ENCODE data around the gene SND1. TPM values are rescaled to one million over a fixed set of nuclear protein-coding genes. Genes with fewer than 3 reads are reported as not detected.

Gene SND1
- total RNA-seq, 4 donors from 2014 or later, result 55.5 to 305 (median 80.1) TPM

DNA sequence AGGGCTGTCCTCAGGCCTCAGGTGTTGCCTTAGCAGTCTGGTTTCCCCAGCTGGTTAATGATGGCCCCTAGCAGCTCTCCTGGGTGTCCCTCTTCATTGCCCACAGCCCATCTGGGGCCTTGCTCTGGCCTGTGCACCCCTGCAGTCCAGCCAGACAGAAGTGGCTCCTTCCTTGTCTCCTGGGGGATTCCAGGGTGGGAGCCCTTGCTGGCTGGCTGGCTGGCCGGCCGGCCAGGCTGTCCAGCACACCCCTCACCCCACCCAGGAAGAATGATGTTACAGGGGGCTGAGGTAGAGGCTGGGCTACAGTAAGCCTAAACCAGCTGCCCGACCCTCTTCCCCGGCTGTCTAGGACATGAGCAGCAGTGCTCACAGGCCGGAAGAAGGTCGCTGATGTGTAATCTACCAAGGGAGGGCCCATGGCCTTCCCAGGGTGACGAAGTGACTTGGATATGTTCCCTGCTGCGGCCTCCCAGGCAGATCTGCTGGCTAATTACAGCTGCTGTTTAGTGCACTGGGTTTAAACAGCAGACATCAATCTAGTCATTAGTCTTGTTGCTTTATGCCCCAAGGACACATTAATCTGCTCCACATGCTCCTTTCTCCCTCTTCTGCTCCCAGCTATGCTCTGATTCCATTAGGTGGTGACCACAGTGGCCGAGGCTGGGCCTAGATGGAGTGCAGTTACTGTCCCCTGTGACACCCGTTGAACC is 433.1 kb downstream of the SND1 start:
- TF ChIP-seq POLR2A (IDR thresholded peaks at IDR 0.05) (no peak), CTCF (IDR thresholded peaks at IDR 0.05) (no peak)
- no peaks in the 10 kb centered on the region for H3K4me1 ChIP-seq
- H3K36me3 ChIP-seq, result peaks cover 0 to 48% (median 0%) of the 10 kb centered on the region in 3 donors
- peak overlapping the region in 1 of 4 donors; percentile 16 for H3K27ac ChIP-seq
- no peak for DNase-seq
- no peak overlapping the region for H3K4me3 ChIP-seq
- H3K27me3 ChIP-seq, result no peaks in the 10 kb centered on the region
- H3K9me3 ChIP-seq, result no peaks in the 10 kb centered on the region

- H3K27ac ChIP-seq, result no peak overlapping the region
- no peak overlapping the region for H3K4me3 ChIP-seq
- no peaks in the 10 kb centered on the region for H3K27me3 ChIP-seq
- no peaks in the 10 kb centered on the region for H3K4me1 ChIP-seq
- no peaks in the 10 kb centered on the region for H3K9me3 ChIP-seq
- no peak for DNase-seq
- peaks cover 0 to 65% (median 0%) of the 10 kb centered on the region in 3 donors for H3K36me3 ChIP-seq
- TF ChIP-seq CTCF (IDR thresholded peaks at IDR 0.05) (no peak), POLR2A (IDR thresholded peaks at IDR 0.05) (no peak)
Measured at GRCh38 chr7:128090492-128090891, 438.5 kb downstream of the SND1 start.

DNA sequence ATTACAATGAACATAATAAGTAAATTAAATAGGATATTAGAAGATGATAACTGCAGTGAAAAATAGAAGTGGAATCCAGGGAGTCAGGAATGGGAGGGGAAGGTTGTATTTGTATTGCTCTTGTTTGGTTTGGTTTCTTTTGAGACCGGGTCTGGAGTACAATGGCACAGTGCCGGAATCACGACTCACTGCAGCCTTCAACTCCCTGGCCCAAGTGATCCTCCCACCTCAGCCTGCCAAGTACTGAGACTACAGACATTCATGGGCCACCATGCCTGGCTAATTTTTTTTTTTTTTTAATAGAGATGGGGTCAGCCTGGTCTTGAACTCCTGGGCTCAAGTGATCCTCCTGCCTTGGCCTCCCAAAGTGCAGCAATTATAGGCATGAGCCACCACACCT is 439.1 kb downstream of the SND1 start:
- Histone ChIP-seq H3K36me3 (peaks cover 0 to 59% (median 0%) of the 10 kb centered on the region in 3 donors), H3K27ac (no peak overlapping the region), H3K9me3 (no peaks in the 10 kb centered on the region), H3K27me3 (no peaks in the 10 kb centered on the region), H3K4me3 (no peak overlapping the region), H3K4me1 (no peaks in the 10 kb centered on the region)
- DNase-seq, result no peak
- TF ChIP-seq CTCF (IDR thresholded peaks at IDR 0.05) (no peak), POLR2A (IDR thresholded peaks at IDR 0.05) (no peak)

GRCh38 chr7:128092221-128092620 is 440.2 kb downstream of the SND1 start:
- Histone ChIP-seq H3K27me3 (no peaks in the 10 kb centered on the region), H3K9me3 (no peaks in the 10 kb centered on the region), H3K27ac (no peak overlapping the region), H3K4me1 (no peaks in the 10 kb centered on the region), H3K36me3 (peaks cover 0 to 54% (median 0%) of the 10 kb centered on the region in 3 donors), H3K4me3 (no peak overlapping the region)
- no peak for DNase-seq
- TF ChIP-seq CTCF (IDR thresholded peaks at IDR 0.05), result no peak
- TF ChIP-seq POLR2A (IDR thresholded peaks at IDR 0.05), result no peak

- Histone ChIP-seq H3K36me3 (peaks cover 0 to 51% (median 0%) of the 10 kb centered on the region in 3 donors), H3K27ac (no peak overlapping the region), H3K27me3 (no peaks in the 10 kb centered on the region), H3K9me3 (no peaks in the 10 kb centered on the region), H3K4me1 (no peaks in the 10 kb centered on the region), H3K4me3 (no peak overlapping the region)
- DNase-seq, result no peak
- TF ChIP-seq POLR2A (IDR thresholded peaks at IDR 0.05), result no peak
- no peak for TF ChIP-seq CTCF (IDR thresholded peaks at IDR 0.05)
Measured at GRCh38 chr7:128093614-128094570, 441.9 kb downstream of the SND1 start.
